Measurements from ENCODE around the gene ANKRD29. TPM values are rescaled to one million over a fixed set of nuclear protein-coding genes. Genes with fewer than 3 reads are reported as not detected.

Gene ANKRD29
- total and polyA plus RNA-seq, 2 of the 4 experiments (the other 2 are of a cell fraction), result 0.18 to 0.31 TPM

- Histone ChIP-seq H3K9ac (ENCODE audit: low read depth, low read length) (no peak overlapping the region), H3K18ac (ENCODE audit: low read depth, low read length) (no peak overlapping the region), H2BK20ac (ENCODE audit: low read depth, low read length) (no peak overlapping the region), H3K23ac (ENCODE audit: low read depth, low read length) (no peak overlapping the region), H3K56ac (ENCODE audit: extremely low read depth, insufficient read depth, low read length) (no peak overlapping the region), H4K5ac (ENCODE audit: low read depth, low read length) (no peak overlapping the region), H2BK5ac (ENCODE audit: low read depth, low read length, poor library complexity, severe bottlenecking) (no peak overlapping the region), H2BK15ac (ENCODE audit: low read depth, low read length) (no peak overlapping the region), H2AK9ac (replicated peaks; ENCODE audit: low read depth, low read length, poor library complexity) (no peak overlapping the region), H3K4me3 (ENCODE audit: insufficient read depth, low read depth, low read length) (no peak overlapping the region), H4K20me1 (ENCODE audit: insufficient read depth, low read length) (no peaks in the 10 kb centered on the region), H4K8ac (ENCODE audit: low read depth in 2 of 2, low read length in 2 of 2) (no peak overlapping the region), H3K4me1 (ENCODE audit: control insufficient read depth, insufficient read depth, low read length) (peaks cover 15% of the 10 kb centered on the region), H3K9me1 (ENCODE audit: insufficient read depth, low read length) (no peaks in the 10 kb centered on the region), H2AFZ (replicated peaks; ENCODE audit: low read length, poor library complexity) (no peak overlapping the region), H3K36me3 (ENCODE audit: control insufficient read depth, insufficient read depth, low read length) (no peaks in the 10 kb centered on the region), H3K27ac (ENCODE audit: insufficient read depth, low read length) (no peak overlapping the region), H4K91ac (ENCODE audit: insufficient read depth, low read depth, low read length) (no peak overlapping the region), H3K79me1 (ENCODE audit: low read depth in 1 of 2, low read length in 2 of 2) (no peaks in the 10 kb centered on the region), H3K4ac (ENCODE audit: low read depth, low read length) (no peak overlapping the region), H2BK120ac (ENCODE audit: low read depth, low read length) (no peak overlapping the region), H3K27me3 (ENCODE audit: control insufficient read depth, insufficient read depth, low read length) (peaks cover 11% of the 10 kb centered on the region), H3K4me2 (ENCODE audit: low read depth, low read length) (no peak overlapping the region), H3K9me3 (ENCODE audit: control insufficient read depth, insufficient read depth, low read length) (no peaks in the 10 kb centered on the region), H2AK5ac (ENCODE audit: low read depth, low read length) (no peak overlapping the region), H3K14ac (replicated peaks; ENCODE audit: low read depth, low read length) (no peak overlapping the region)
- TF ChIP-seq, protein P1, sequence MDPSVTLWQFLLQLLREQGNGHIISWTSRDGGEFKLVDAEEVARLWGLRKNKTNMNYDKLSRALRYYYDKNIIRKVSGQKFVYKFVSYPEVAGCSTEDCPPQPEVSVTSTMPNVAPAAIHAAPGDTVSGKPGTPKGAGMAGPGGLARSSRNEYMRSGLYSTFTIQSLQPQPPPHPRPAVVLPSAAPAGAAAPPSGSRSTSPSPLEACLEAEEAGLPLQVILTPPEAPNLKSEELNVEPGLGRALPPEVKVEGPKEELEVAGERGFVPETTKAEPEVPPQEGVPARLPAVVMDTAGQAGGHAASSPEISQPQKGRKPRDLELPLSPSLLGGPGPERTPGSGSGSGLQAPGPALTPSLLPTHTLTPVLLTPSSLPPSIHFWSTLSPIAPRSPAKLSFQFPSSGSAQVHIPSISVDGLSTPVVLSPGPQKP (IDR thresholded peaks at IDR 0.05; ENCODE audit: borderline replicate concordance, low read depth, low read length), result no peak
- TF ChIP-seq RAD21 (IDR thresholded peaks at IDR 0.05; ENCODE audit: low read length) (no peak), SMC3 (IDR thresholded peaks at IDR 0.05; ENCODE audit: low read depth, low read length) (no peak), FOS (IDR thresholded peaks at IDR 0.05; ENCODE audit: low read depth, low read length) (no peak), CEBPB (IDR thresholded peaks at IDR 0.05; ENCODE audit: low read depth, low read length) (no peak), RFX5 (IDR thresholded peaks at IDR 0.05; ENCODE audit: low read depth, low read length) (no peak)
- TF ChIP-seq, protein P2, sequence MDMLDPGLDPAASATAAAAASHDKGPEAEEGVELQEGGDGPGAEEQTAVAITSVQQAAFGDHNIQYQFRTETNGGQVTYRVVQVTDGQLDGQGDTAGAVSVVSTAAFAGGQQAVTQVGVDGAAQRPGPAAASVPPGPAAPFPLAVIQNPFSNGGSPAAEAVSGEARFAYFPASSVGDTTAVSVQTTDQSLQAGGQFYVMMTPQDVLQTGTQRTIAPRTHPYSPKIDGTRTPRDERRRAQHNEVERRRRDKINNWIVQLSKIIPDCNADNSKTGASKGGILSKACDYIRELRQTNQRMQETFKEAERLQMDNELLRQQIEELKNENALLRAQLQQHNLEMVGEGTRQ (IDR thresholded peaks at IDR 0.05; ENCODE audit: low read depth, low read length), result no peak
- TF ChIP-seq, protein P3, sequence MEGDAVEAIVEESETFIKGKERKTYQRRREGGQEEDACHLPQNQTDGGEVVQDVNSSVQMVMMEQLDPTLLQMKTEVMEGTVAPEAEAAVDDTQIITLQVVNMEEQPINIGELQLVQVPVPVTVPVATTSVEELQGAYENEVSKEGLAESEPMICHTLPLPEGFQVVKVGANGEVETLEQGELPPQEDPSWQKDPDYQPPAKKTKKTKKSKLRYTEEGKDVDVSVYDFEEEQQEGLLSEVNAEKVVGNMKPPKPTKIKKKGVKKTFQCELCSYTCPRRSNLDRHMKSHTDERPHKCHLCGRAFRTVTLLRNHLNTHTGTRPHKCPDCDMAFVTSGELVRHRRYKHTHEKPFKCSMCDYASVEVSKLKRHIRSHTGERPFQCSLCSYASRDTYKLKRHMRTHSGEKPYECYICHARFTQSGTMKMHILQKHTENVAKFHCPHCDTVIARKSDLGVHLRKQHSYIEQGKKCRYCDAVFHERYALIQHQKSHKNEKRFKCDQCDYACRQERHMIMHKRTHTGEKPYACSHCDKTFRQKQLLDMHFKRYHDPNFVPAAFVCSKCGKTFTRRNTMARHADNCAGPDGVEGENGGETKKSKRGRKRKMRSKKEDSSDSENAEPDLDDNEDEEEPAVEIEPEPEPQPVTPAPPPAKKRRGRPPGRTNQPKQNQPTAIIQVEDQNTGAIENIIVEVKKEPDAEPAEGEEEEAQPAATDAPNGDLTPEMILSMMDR (conservative IDR thresholded peaks at IDR 0.05; ENCODE audit: low read depth, low read length), result no peak
- DNase-seq, result no peak
- dilution Hi-C loops (cut with HindIII; ENCODE audit: low sequenced_read_pairs, unreplicated experiment) (no loop called here), intact Hi-C loops (cut with micrococcal nuclease) (no loop called here), in situ Hi-C loops (cut with MboI; ENCODE audit: low sequenced_read_pairs) (no loop called here)
- 40% methylated on average over 1 of the region's 3 CpGs; no CpG with 5 or more reads in 1 of the 2 experiments for WGBS, 2 experiments (ENCODE audit: extremely low coverage in 2 of 2, insufficient read length in 1 of 2)
- BruUV-seq (replicated peaks), result no TSS peak
- ChIA-PET CTCF (no interaction called here), POLR2A (ENCODE audit: unreplicated experiment) (no interaction called here)
- ATAC-seq (ENCODE audit: low read depth), result no peak
These were observed 47.8 kb downstream of the ANKRD29 start for GRCh38 chr18:23614891-23615290.

All from IMR-90 (cell line).